ENCODE measurements around the gene COA7.

GRCh38 chr1:52669696-52670095 lies 28.5 kb downstream of the COA7 start:
- TF ChIP-seq CTCF (IDR thresholded peaks at IDR 0.05 in 4 of 5, conservative IDR thresholded peaks at IDR 0.05 in 1 of 5): no peak
- TF ChIP-seq POLR2A (IDR thresholded peaks at IDR 0.05): no peak

All from gastrocnemius medialis (tissue), 4 donors.